ENCODE measurements around the gene RPS18. TPM values are rescaled to one million over a fixed set of nuclear protein-coding genes. Genes with fewer than 3 reads are reported as not detected.

RPS18 gene
- total and polyA plus RNA-seq, 9 of the 15 experiments (the other 6 are each of a cell fraction or from before 2014, with no cell fraction given): 5,023 to 17,516 (median 8,131) TPM

- no peak for TF ChIP-seq ETV1 (tag; conservative IDR thresholded peaks at IDR 0.05; ENCODE audit: low read depth)
- no peak for TF ChIP-seq FIP1L1 (IDR thresholded peaks at IDR 0.05; ENCODE audit: low read depth, low read length, poor library complexity, severe bottlenecking)
- TF ChIP-seq ZNF354B (CRISPR knock-in tag; IDR thresholded peaks at IDR 0.05): no peak
- TF ChIP-seq JUN (IDR thresholded peaks at IDR 0.05; ENCODE audit: borderline replicate concordance, low read depth, low read length): no peak
- 0 out of 2 replicates have a peak, but pooled peaks have one; percentile 9 for TF ChIP-seq JUN (CRISPR knock-in tag; IDR thresholded peaks at IDR 0.05; ENCODE audit: borderline replicate concordance)
- no peak for TF ChIP-seq NFIX (CRISPR knock-in tag; IDR thresholded peaks at IDR 0.05; ENCODE audit: low read depth)
- peak; percentile 22; the same call in 1 of the 2 replicates for TF ChIP-seq SNIP1 (IDR thresholded peaks at IDR 0.05; ENCODE audit: low read depth)
- peak; percentile 73 for TF ChIP-seq POLR2B (IDR thresholded peaks at IDR 0.05; ENCODE audit: low read depth, partially characterized antibody)
- TF ChIP-seq SMAD3 (CRISPR knock-in tag; conservative IDR thresholded peaks at IDR 0.05): 0 out of 2 replicates have a peak, but pooled peaks have one; percentile 37
- TF ChIP-seq MAFG (tag; conservative IDR thresholded peaks at IDR 0.05): no peak
These were observed 46.0 kb downstream of the RPS18 start, which contains the start of gene ZBTB22 (continued) for GRCh38 chr6:33317669-33318425.

Data from K562 (cell line).